ENCODE results near the gene FRMD4A.

DNA sequence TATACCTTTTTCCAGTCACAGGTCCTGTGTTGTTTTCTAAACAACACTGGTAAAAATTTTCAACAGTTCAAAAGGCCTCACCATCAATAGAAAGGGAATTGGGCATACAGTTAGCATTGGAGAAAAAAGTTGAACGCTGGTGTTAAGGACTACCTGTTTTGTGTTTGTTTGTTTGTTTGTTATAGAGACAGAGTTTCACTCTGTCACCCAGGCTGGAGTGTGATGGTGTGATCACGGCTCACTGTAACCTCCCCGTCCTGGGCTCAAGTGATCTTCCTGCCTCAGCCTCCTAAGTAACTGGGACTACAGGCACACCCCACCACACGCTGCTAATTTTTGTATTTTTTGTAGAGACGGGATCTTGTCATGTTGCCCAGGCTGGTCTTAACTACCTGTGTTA lies 437.9 kb downstream of the FRMD4A start:
- TF ChIP-seq, protein P1, sequence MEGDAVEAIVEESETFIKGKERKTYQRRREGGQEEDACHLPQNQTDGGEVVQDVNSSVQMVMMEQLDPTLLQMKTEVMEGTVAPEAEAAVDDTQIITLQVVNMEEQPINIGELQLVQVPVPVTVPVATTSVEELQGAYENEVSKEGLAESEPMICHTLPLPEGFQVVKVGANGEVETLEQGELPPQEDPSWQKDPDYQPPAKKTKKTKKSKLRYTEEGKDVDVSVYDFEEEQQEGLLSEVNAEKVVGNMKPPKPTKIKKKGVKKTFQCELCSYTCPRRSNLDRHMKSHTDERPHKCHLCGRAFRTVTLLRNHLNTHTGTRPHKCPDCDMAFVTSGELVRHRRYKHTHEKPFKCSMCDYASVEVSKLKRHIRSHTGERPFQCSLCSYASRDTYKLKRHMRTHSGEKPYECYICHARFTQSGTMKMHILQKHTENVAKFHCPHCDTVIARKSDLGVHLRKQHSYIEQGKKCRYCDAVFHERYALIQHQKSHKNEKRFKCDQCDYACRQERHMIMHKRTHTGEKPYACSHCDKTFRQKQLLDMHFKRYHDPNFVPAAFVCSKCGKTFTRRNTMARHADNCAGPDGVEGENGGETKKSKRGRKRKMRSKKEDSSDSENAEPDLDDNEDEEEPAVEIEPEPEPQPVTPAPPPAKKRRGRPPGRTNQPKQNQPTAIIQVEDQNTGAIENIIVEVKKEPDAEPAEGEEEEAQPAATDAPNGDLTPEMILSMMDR (optimal IDR thresholded peaks at IDR 0.05 in 1 of 3, IDR thresholded peaks at IDR 0.05 in 1 of 3, conservative IDR thresholded peaks at IDR 0.05 in 1 of 3; ENCODE audit: extremely low read depth in 1 of 3, insufficient read depth in 2 of 3, low read length in 3 of 3), result no peak
- no peak for TF ChIP-seq EZH2 (IDR thresholded peaks at IDR 0.05; ENCODE audit: low read length)
